Measurements from ENCODE around the gene TMC8. TPM values are rescaled to one million over a fixed set of nuclear protein-coding genes. Genes with fewer than 3 reads are reported as not detected.

The TMC8 gene
- total and polyA plus RNA-seq, 12 donors: 0.44 to 28.8 (median 6.3) TPM

- no peaks in the 10 kb centered on the region for H3K36me3 ChIP-seq (replicated peaks in 1 of 2)
- 81 to 89% (median 84%) methylated on average over 20 to 35 of the region's 35 CpGs for WGBS, 4 donors
- TF ChIP-seq POLR2A (IDR thresholded peaks at IDR 0.05) (no peak), CTCF (IDR thresholded peaks at IDR 0.05) (no peak)
- no peaks in the 10 kb centered on the region for H3K27me3 ChIP-seq
- DNase-seq: no peak
- no peaks in the 10 kb centered on the region for H3K9me3 ChIP-seq (replicated peaks in 1 of 3)
- H3K4me1 ChIP-seq (replicated peaks in 1 of 2): peaks cover 4 to 14% of the 10 kb centered on the region in 2 donors
- no peak overlapping the region for H3K4me3 ChIP-seq
- no peak overlapping the region for H3K27ac ChIP-seq
- intact Hi-C loops (cut with DNase I): no loop called here
Measured at GRCh38 chr17:78120971-78121800, 9.4 kb upstream of the TMC8 start.

- TF ChIP-seq POLR2A (IDR thresholded peaks at IDR 0.05) (no peak), CTCF (IDR thresholded peaks at IDR 0.05) (no peak)
- Histone ChIP-seq H3K27me3 (no peaks in the 10 kb centered on the region), H3K9me3 (replicated peaks in 1 of 3) (no peaks in the 10 kb centered on the region), H3K27ac (no peak overlapping the region), H3K4me1 (replicated peaks in 1 of 2) (peaks cover 4 to 14% of the 10 kb centered on the region in 2 donors), H3K4me3 (no peak overlapping the region), H3K36me3 (replicated peaks in 1 of 2) (no peaks in the 10 kb centered on the region)
- DNase-seq: no peak
- 71 to 100% (median 77%) methylated on average over 2 to 11 of the region's 11 CpGs for WGBS, 4 donors
- intact Hi-C loops (cut with DNase I): no loop called here
Measured at GRCh38 chr17:78121801-78122215, 8.8 kb upstream of the TMC8 start.

DNA sequence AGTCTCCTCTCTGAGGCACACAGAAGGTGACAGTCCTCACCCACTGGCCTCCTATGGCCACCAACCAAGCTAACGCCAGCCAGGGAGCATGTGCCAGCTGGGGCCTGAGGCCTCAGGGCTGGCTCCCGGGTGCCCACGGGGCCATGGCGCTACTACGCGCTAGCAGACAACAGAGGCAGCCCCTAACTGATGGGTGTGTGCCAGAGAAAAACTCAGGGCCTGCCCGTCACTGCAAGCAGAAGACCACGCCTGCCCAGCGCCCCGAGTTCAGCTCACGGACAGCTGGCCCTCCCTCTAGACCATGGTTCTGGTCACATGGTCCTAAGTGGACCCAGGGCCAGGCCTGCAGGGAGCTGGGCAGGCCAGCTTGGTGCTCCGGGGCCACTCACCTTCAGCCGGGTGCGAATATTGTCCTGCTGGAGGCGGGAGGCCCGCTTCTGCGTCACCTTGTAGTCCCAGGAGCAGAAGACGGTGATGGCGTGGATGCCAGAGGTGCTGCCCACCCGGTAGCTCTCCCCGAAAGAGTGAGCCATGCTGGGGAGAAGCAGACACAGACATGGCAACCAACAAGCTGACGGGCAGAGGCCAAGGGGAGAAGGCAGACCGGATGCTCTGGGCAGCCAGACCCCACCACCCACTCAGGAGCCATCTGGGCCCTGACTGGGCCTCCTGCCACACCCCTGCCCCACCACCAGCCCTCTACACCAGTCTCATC is 8.2 kb upstream of the TMC8 start:
- DNase-seq: no peak
- Histone ChIP-seq H3K9me3 (replicated peaks in 1 of 3) (no peaks in the 10 kb centered on the region), H3K4me3 (no peak overlapping the region), H3K4me1 (replicated peaks in 1 of 2) (peaks cover 4 to 16% of the 10 kb centered on the region in 2 donors), H3K36me3 (replicated peaks in 1 of 2) (no peaks in the 10 kb centered on the region), H3K27ac (no peak overlapping the region), H3K27me3 (no peaks in the 10 kb centered on the region)
- TF ChIP-seq POLR2A (IDR thresholded peaks at IDR 0.05) (no peak), CTCF (IDR thresholded peaks at IDR 0.05) (no peak)
- intact Hi-C loops (cut with DNase I): no loop called here
- 86 to 92% (median 88%) methylated on average over 10 to 23 of the region's 23 CpGs for WGBS, 4 donors

DNA sequence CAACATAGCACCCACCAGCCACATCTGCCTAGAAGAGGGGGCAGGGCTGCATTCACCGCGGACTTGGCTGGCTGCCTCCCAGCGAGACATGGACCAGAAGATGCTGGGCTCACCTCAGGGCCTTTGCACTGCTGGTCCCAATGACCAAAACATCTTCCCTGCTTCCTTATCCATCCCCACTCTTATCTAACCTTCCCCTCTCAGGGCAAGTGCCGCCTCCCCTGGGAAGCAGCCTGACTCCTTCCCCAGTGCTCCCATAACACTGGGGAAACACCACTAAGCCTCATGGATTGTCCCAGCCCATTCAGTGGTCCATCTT is 7.7 kb upstream of the TMC8 start:
- TF ChIP-seq POLR2A (IDR thresholded peaks at IDR 0.05) (no peak), CTCF (IDR thresholded peaks at IDR 0.05) (no peak)
- Histone ChIP-seq H3K36me3 (replicated peaks in 1 of 2) (no peaks in the 10 kb centered on the region), H3K27me3 (no peaks in the 10 kb centered on the region), H3K9me3 (replicated peaks in 1 of 3) (no peaks in the 10 kb centered on the region), H3K27ac (no peak overlapping the region), H3K4me1 (replicated peaks in 1 of 2) (peaks cover 4 to 21% of the 10 kb centered on the region in 2 donors), H3K4me3 (no peak overlapping the region)
- no peak for DNase-seq
- intact Hi-C loops (cut with DNase I): no loop called here
- WGBS, 4 donors: 92 to 100% (median 95%) methylated on average over 1 to 4 of the region's 4 CpGs

All from adrenal gland (tissue), 12 donors.